AG09309 (cell line): ENCODE data around the gene ATP6V1G3.
"Not testable (repeated sequence)": the region's sequence is repeated elsewhere in the genome, so short reads cannot be mapped to it uniquely, and the experiment has no call there.

Source experiments
- DNase-seq: peaks from one replicate; pipeline ENCODE4 v3.0.0-alpha.2; 2010; ENCODE audit warnings: low read depth
- H3K4me3 ChIP-seq: 2 replicates; pipeline ENCODE4 v1.5.1; 2011; ENCODE audit warnings: mild to moderate bottlenecking, low read depth, low read length, moderate library complexity; ENCODE audit not compliant: control insufficient read depth
- CTCF ChIP-seq: IDR thresholded peaks from 2 replicates; pipeline ENCODE4 v1.5.1; 2011; ENCODE audit warnings: mild to moderate bottlenecking, low read depth, low read length, inconsistent platforms; ENCODE audit not compliant: insufficient read depth, control insufficient read depth; ENCODE audit errors: missing control alignments

ATP6V1G3 gene

GRCh38 chr1:198540580-198540979 lies at the start of gene ATP6V1G3:
Gene ATP6V1G3 (minus strand): TSS chr1:198540680. CDS start chr1:198540650, 30 bp downstream.
- no peak for TF ChIP-seq CTCF
- no peak within 1 kb of the TSS for H3K4me3 ChIP-seq
- no peak for DNase-seq

GRCh38 chr1:198588845-198589244 lies 48.4 kb upstream of the ATP6V1G3 start:
- no peak for TF ChIP-seq CTCF

GRCh38 chr1:198584163-198584562 lies 43.7 kb upstream of the ATP6V1G3 start:
- no peak overlapping the region for H3K4me3 ChIP-seq
- no peak for TF ChIP-seq CTCF
- DNase-seq = no peak

More at GRCh38 chr1:198588845-198589244, 48.4 kb upstream of the ATP6V1G3 start:
- DNase-seq = no peak
- no peak overlapping the region for H3K4me3 ChIP-seq

GRCh38 chr1:198583209-198583802 lies 42.8 kb upstream of the ATP6V1G3 start:
- DNase-seq, H3K4me3 ChIP-seq: not testable (repeated sequence)

GRCh38 chr1:198577444-198577843 lies 37.0 kb upstream of the ATP6V1G3 start:
- H3K4me3 ChIP-seq = no peak overlapping the region
- peak; percentile 79 for DNase-seq
- no peak for TF ChIP-seq CTCF

- no peak for TF ChIP-seq CTCF
- DNase-seq = no peak
- no peak overlapping the region for H3K4me3 ChIP-seq
Measured at GRCh38 chr1:198575798-198576641, 35.5 kb upstream of the ATP6V1G3 start.

GRCh38 chr1:198575292-198575691 lies 34.8 kb upstream of the ATP6V1G3 start:
- DNase-seq = no peak
- no peak overlapping the region for H3K4me3 ChIP-seq
- no peak for TF ChIP-seq CTCF
